ENCODE data around the gene PLTP. TPM values are rescaled to one million over a fixed set of nuclear protein-coding genes. Genes with fewer than 3 reads are reported as not detected.

The PLTP gene
- total RNA-seq, 1 experiment from 2014 or later: 42.6 TPM

DNA sequence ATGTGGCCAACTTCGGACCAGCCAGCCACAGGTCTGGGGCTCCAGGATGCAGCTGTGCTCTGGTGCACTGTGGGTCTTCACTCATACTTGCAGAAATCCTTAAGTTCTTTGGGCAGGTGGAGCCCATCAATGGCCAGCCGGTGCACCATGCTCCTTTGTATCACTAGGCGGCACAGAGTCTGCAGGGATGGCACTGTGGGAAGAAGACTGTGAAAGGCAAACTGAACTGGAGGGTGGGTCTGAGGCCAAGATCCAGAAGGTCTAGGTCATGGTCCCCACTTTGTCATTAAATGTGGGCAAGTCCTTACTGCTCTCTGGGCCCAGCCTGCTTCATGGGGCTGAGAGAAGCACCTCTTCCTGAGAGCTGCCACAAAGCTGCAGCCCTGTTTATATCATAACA lies 23.3 kb downstream of the PLTP start:
- H3K9me3 ChIP-seq: no peaks in the 10 kb centered on the region
- H3K4me3 ChIP-seq (ENCODE audit: low read depth, low read length): no peak overlapping the region
- H3K4me1 ChIP-seq: peaks cover 8% of the 10 kb centered on the region
- Mint-ChIP-seq H3K27me3 (ENCODE audit: insufficient read depth, unreplicated experiment) (no peaks in the 10 kb centered on the region), H3K36me3 (ENCODE audit: insufficient read depth, unreplicated experiment) (peaks cover 44% of the 10 kb centered on the region), H3K4me3 (ENCODE audit: unreplicated experiment) (no peak overlapping the region), H3K27ac (ENCODE audit: unreplicated experiment) (no peak overlapping the region), H3K4me1 (ENCODE audit: low read depth, unreplicated experiment) (peaks cover 32% of the 10 kb centered on the region), H3K9me3 (ENCODE audit: unreplicated experiment) (no peaks in the 10 kb centered on the region)
- TF ChIP-seq, protein P1, sequence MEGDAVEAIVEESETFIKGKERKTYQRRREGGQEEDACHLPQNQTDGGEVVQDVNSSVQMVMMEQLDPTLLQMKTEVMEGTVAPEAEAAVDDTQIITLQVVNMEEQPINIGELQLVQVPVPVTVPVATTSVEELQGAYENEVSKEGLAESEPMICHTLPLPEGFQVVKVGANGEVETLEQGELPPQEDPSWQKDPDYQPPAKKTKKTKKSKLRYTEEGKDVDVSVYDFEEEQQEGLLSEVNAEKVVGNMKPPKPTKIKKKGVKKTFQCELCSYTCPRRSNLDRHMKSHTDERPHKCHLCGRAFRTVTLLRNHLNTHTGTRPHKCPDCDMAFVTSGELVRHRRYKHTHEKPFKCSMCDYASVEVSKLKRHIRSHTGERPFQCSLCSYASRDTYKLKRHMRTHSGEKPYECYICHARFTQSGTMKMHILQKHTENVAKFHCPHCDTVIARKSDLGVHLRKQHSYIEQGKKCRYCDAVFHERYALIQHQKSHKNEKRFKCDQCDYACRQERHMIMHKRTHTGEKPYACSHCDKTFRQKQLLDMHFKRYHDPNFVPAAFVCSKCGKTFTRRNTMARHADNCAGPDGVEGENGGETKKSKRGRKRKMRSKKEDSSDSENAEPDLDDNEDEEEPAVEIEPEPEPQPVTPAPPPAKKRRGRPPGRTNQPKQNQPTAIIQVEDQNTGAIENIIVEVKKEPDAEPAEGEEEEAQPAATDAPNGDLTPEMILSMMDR (IDR thresholded peaks at IDR 0.05; ENCODE audit: insufficient read depth in 1 of 2, low read depth in 1 of 2, low read length in 1 of 2, severe bottlenecking in 1 of 2, unreplicated experiment in 1 of 2): no peak
- ChIA-PET CTCF (interaction anchor here (1.6 to 4.3 kb wide), 2 partner anchors 45 to 69 kb away, joined by 3 to 49 read pairs; partner anchors contain the start of gene PCIF1), POLR2A (interaction anchor here (0.6 kb wide), 3 partner anchors 17 to 68 kb away, joined by 3 to 4 read pairs (median 3); no protein-coding TSS in a partner anchor)
- no peak for DNase-seq
- BruUV-seq (replicated peaks): no TSS peak
- no peaks in the 10 kb centered on the region for H3K27me3 ChIP-seq (replicated peaks; ENCODE audit: control insufficient read depth, insufficient read depth, low read length)
- H3K36me3 ChIP-seq (ENCODE audit: control insufficient read depth, insufficient read depth, low read length): peaks cover 8% of the 10 kb centered on the region
- intact Hi-C loops (cut with micrococcal nuclease; ENCODE audit: unreplicated experiment): no loop called here

DNA sequence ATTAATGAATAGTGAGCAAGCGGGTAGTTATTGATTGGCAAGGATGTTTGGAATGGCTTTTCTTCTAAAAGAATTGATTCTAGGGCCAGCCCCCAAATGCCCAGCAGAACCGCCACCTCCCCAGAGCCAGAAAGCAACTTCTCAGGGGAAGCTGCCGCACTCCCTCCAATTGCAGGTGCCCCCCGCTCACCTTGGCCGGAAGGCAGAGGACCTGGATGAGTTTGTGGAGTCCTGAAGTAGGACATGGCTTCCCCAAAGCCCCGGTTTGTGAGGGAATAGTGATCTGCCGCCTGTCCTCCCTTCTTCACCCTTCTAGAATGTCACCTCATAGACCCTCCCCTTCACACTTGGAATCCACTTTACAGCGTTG lies 24.6 kb downstream of the PLTP start, which contains the start of gene SPATA25:
Gene SPATA25 (minus strand): TSS at position 277 of the 370 bp plus-strand sequence. CDS start 32 bp downstream, at position 245.
- Histone ChIP-seq H3K9me3 (no peaks in the 10 kb centered on the region), H3K4me3 (ENCODE audit: low read depth, low read length) (no peak within 1 kb of the TSS), H3K27me3 (replicated peaks; ENCODE audit: control insufficient read depth, insufficient read depth, low read length) (no peaks in the 10 kb centered on the region), H3K4me1 (peaks cover 8% of the 10 kb centered on the region), H3K36me3 (ENCODE audit: control insufficient read depth, insufficient read depth, low read length) (peaks cover 6% of the 10 kb centered on the region)
- Mint-ChIP-seq H3K4me1 (ENCODE audit: low read depth, unreplicated experiment) (peaks cover 20% of the 10 kb centered on the region), H3K36me3 (ENCODE audit: insufficient read depth, unreplicated experiment) (peaks cover 45% of the 10 kb centered on the region), H3K9me3 (ENCODE audit: unreplicated experiment) (no peaks in the 10 kb centered on the region), H3K27me3 (ENCODE audit: insufficient read depth, unreplicated experiment) (no peaks in the 10 kb centered on the region), H3K4me3 (ENCODE audit: unreplicated experiment) (no peak within 1 kb of the TSS), H3K27ac (ENCODE audit: unreplicated experiment) (no peak within 1 kb of the TSS)
- intact Hi-C loops (cut with micrococcal nuclease; ENCODE audit: unreplicated experiment): no loop called here
- no TSS peak for BruUV-seq (replicated peaks)
- no peak for DNase-seq
- POLR2A ChIA-PET: no interaction called here
- CTCF ChIA-PET: no interaction called here
- TF ChIP-seq, protein P1 (IDR thresholded peaks at IDR 0.05; ENCODE audit: insufficient read depth in 1 of 2, low read depth in 1 of 2, low read length in 1 of 2, severe bottlenecking in 1 of 2, unreplicated experiment in 1 of 2): no peak

DNA sequence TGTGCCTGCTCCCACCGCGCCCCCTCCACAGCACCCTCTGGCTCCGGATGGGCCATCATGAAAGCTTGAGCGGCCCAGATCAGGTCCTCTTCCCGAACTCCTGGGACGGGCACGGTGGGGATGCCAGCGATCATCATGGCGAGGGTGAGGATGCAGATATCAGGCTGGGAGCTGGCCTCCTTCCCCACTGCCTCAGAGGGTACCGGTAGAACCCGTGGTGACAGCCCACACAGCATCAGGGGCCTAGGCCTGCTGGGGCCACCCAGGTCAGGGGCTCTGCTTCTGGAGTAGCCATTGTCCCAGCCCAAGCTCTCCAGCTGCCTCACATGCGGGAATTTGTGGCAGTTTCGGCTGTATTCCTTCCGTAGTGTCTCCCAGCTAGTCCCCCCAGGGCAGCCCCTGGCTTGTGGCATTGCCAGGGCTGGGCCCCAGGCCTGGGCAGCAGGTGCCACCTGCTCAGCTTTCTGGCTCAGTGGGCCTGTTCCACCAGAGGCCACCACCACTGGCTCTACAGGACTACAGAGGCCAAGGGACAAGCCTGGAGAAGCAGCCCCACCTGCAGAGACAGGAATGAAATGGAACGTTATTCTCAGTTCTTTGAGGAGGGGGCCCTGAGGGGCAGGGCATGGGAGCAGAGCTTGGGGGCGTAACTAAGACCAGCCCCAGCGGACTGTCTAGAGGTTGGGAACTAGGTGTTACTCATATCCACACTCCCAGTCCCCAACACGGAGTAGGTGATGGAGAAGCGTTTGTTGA lies 25.2 kb downstream of the PLTP start:
- intact Hi-C loops (cut with micrococcal nuclease; ENCODE audit: unreplicated experiment): no loop called here
- H3K9me3 Mint-ChIP-seq (ENCODE audit: unreplicated experiment): no peaks in the 10 kb centered on the region
- no TSS peak for BruUV-seq (replicated peaks)
- Histone ChIP-seq H3K9me3 (no peaks in the 10 kb centered on the region), H3K4me1 (peaks cover 2% of the 10 kb centered on the region), H3K4me3 (ENCODE audit: low read depth, low read length) (no peak overlapping the region), H3K36me3 (ENCODE audit: control insufficient read depth, insufficient read depth, low read length) (peaks cover 6% of the 10 kb centered on the region), H3K27me3 (replicated peaks; ENCODE audit: control insufficient read depth, insufficient read depth, low read length) (no peaks in the 10 kb centered on the region)
- TF ChIP-seq, protein P1 (IDR thresholded peaks at IDR 0.05; ENCODE audit: insufficient read depth in 1 of 2, low read depth in 1 of 2, low read length in 1 of 2, severe bottlenecking in 1 of 2, unreplicated experiment in 1 of 2): no peak
- H3K27me3 Mint-ChIP-seq (ENCODE audit: insufficient read depth, unreplicated experiment): no peaks in the 10 kb centered on the region
- H3K36me3 Mint-ChIP-seq (ENCODE audit: insufficient read depth, unreplicated experiment): peaks cover 41% of the 10 kb centered on the region
- ChIA-PET POLR2A (interaction anchor here (1.3 kb wide), 1 partner anchor 15 kb away, joined by 3 read pairs; no protein-coding TSS in a partner anchor), CTCF (no interaction called here)
- H3K4me1 Mint-ChIP-seq (ENCODE audit: low read depth, unreplicated experiment): peaks cover 20% of the 10 kb centered on the region
- no peak for DNase-seq
- no peak overlapping the region for H3K27ac Mint-ChIP-seq (ENCODE audit: unreplicated experiment)
- no peak overlapping the region for H3K4me3 Mint-ChIP-seq (ENCODE audit: unreplicated experiment)
